ENCODE results near the gene PQBP1.
"Not testable (repeated sequence)": the region's sequence is repeated elsewhere in the genome, so short reads cannot be mapped to it uniquely, and the experiment has no call there.

PQBP1 gene, protein sequence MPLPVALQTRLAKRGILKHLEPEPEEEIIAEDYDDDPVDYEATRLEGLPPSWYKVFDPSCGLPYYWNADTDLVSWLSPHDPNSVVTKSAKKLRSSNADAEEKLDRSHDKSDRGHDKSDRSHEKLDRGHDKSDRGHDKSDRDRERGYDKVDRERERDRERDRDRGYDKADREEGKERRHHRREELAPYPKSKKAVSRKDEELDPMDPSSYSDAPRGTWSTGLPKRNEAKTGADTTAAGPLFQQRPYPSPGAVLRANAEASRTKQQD

DNA sequence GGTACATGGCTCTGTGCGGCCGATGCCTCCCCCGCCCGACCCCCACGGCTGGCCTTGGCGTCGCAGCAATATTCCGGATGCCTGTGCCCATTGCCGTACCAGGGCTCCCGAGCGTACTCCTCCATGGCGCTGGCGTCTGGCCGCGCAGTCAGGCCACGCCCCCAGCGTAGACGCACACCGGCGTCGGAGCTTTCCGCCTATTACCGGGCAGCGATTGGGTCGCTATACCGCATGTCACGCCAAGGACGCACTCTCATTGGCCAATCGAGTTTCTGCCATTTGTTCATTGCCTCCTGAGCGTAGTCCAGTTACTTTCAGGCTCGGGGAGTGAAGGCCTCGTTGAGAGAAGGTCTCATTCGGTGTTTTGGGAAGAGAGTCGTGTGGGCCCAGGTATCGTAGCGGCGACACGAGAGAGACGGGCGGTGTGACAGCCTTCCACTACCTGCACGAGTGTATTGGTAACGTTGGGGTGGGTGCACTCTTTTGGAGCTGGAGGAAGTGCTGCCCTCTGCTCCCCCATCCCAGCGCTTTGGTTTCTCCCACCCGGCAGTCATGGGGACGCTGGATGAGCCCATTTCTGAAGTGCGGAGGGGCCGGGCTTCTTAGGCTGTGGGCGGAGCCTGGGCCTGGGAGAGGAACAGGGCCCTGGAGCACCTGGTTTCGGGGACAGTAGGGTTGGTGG is at the start of gene PQBP1, which contains the start of gene TIMM17B:
Gene PQBP1 (plus strand): TSS at position 306 of the 682 bp plus-strand sequence. CDS start 580 bp downstream, outside the sequence.
Gene TIMM17B (minus strand): TSS at position 144 of the 682 bp plus-strand sequence. CDS start 19 bp downstream, at position 125.
- peak; percentile 89 for DNase-seq (ENCODE audit: low spot score)

DNA sequence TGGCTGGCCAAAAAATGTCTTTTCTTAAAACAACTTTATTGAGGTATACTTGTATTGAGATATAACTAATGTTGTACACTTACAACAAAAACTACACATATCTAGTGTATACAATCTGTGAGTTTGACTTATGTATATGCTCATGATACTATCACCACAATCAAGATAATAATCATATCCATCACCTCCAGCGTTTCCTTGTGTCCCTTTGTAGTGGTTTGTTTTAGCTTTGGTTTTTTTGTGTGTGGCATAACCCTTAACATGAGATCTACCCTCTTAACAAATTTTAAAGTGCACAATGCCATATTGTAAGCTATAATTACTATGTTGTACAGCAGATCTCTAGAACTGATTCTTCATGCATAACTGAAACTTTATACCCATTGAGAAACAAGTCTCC is 48.9 kb upstream of the PQBP1 start:
- DNase-seq (ENCODE audit: low spot score) = no peak

- DNase-seq (ENCODE audit: low spot score) = no peak
Observed at GRCh38 chrX:48852857-48853256, 44.9 kb upstream of the PQBP1 start.

- not testable (repeated sequence) for DNase-seq (ENCODE audit: low spot score)
Observed at GRCh38 chrX:48853494-48853893, 44.2 kb upstream of the PQBP1 start.

- not testable (repeated sequence) for DNase-seq (ENCODE audit: low spot score)
Observed at GRCh38 chrX:48854121-48854804, 43.5 kb upstream of the PQBP1 start.

- DNase-seq (ENCODE audit: low spot score) = no peak
Observed at GRCh38 chrX:48854898-48855297, 42.8 kb upstream of the PQBP1 start.

DNA sequence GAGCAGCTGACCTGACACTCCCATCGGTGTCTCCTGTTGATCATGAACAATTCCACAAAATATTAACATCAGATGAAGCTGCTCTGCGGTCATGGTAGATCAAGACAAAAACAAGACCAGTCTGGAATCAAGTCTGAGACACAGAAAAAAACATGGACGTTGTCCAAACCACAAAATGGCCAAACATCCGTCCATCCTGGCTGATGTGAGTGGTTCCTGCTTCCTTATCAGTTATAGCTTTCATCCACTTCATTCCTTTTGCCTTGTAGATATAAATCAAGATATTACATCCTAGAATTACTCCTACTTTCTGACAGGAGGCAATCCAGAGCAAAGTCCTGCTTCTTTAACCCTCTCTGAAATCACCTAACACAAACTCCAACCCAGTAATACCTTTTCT is 33.5 kb upstream of the PQBP1 start:
- DNase-seq (ENCODE audit: low spot score) = no peak

- not testable (repeated sequence) for DNase-seq (ENCODE audit: low spot score)
Observed at GRCh38 chrX:48872017-48872416, 25.7 kb upstream of the PQBP1 start.

GRCh38 chrX:48876944-48877343 is 20.8 kb upstream of the PQBP1 start:
- DNase-seq (ENCODE audit: low spot score) = not testable (repeated sequence)

DNA sequence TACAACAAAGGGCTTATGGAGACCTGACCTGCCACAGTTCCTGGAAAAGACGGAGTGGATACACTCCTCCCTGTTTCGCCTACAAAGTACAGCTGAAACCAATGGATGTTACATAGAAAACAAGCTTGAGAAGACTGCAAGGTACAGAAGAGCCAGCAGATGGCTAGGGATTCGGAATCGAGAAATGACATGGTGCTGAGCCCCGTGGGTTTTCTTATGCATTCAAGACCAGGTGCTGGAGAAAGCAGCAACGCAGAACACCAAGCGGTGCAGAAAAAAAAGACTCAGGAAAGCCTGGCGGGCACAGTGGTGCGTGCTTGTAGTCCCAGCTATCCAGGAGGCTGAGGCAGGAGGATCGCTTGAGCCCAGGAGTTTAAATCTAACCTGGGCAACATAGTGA is 14.0 kb upstream of the PQBP1 start:
- DNase-seq (ENCODE audit: low spot score) = no peak

- not testable (repeated sequence) for DNase-seq (ENCODE audit: low spot score)
Observed at GRCh38 chrX:48886586-48886985, 11.1 kb upstream of the PQBP1 start.

DNA sequence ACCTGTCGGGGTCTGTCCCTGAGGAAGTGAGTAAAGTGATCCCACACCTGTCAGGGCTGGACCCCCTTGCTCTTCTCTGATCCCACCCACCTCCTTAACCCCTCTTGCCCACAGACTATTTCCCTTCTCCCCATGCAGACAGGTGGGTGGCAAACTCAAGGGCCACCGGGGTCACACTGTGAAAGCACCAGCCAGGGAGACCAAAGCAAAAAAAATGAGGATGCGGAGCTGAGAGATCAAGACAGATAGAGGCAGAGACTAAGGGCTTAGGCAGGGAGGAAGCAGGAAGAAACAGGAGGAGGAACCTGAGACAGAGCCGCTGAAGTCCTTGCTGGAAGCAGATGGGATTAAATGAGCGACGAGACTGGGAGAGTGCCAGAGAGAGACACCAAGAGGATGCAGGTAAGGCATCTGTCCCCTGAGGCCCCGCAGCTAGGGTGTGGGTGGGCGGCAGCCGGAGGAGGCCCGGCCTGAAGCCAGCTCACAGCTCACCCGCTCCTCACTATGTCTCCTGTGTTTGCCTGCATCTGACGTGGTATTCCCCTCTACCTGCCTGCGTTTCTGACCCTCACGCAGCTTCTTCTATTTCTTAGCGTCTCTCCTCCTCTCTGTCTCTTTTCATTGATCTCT is 7.3 kb upstream of the PQBP1 start:
- no peak for DNase-seq (ENCODE audit: low spot score)

DNA sequence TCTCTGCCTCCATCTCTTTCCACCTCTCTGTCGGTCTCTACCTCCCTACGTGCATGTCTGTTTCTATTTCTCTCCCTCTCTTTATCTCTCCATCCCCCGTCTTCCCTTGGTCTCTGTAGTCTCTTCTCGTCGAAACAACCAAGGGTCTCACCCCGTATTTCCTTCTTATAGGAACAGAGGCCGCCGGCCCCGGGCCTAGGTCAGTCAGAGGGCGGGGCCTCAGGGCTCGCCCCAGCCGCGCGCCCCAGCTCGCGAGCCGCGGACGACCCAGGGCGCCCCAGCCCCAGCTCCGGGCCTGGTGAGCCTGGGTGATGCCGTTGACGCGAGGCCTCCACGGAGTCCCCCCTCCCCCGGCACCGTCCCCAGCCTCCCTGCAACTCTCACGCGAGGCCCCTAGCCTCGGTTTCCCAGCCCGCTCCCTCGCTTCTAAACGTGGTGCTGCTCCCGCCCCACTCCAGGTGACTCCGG is 6.8 kb upstream of the PQBP1 start:
- DNase-seq (ENCODE audit: low spot score) = no peak

DNA sequence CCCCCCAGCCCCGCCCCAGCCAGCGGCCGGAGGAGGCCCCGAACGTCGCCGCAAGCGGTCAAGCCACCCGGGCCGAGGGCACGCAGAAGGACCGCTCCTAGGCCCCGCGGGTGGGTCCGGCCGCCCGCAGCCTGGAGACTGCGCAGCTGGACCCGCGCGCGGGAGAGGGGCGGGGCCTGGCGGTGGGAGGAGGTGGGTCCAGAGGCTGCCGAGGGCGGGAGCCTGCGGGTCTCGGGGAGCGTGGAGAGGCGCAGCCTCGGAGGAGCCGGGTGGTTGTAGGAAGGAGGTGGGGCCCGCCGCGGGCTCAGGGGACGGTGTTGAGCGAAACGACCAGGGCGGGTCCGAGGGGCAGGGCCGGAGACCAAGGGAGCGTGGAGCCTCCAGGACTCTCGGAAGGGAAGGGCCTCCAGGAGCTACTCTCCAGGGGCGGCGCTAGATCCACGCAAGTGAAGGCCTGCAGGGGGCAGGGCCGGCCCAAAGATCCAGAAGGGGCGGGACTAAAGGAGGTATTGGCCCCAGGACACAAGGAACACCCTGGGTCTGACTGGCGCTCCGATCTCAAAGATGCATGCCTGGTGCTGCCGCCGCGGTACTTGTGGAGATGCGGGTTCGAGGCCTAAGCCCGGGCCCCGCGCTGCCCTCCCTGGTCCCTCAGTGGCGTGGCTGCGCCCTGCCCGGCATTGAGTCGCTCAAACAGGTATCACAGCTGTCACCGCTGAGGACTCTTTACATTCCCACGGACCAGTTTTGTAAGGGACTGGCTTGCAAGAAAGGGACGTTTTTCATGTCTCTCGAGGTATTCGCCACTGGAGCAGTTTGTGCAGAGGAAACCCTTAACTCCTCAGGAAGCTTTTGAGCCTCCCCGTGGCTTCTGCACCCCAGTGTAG is 6.1 kb upstream of the PQBP1 start:
- peak; percentile 75 for DNase-seq (ENCODE audit: low spot score)

- DNase-seq (ENCODE audit: low spot score) = no peak
Observed at GRCh38 chrX:48892896-48893295, 4.8 kb upstream of the PQBP1 start.

GRCh38 chrX:48893556-48894348 is 4.0 kb upstream of the PQBP1 start:
- DNase-seq (ENCODE audit: low spot score) = no peak

DNA sequence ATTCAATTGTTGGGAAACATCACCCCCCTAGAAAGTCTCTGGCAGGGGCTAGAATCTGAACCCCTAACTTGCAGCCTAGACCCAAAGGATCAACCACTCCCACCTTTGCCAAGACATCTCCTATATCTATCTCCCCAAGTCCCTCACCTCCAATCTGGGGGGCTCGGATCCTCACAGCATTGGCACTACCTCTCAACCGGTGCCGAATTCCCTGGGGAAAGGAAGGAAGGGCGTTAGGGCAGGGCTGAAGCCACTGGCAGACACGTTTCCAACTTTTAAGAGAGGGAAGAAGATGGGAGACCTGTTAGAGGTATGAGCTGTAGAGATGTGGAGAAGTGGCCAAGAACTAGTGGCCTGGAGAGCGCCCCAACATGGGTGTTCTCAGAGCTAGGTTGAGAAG is 2.8 kb upstream of the PQBP1 start:
- no peak for DNase-seq (ENCODE audit: low spot score)

- DNase-seq (ENCODE audit: low spot score) = no peak
Observed at GRCh38 chrX:48896611-48897011, 1.1 kb upstream of the PQBP1 start.

- DNase-seq (ENCODE audit: low spot score) = peak; percentile 43
Observed at GRCh38 chrX:48897157-48897624, 539 bp upstream of the PQBP1 start.

GRCh38 chrX:48899078-48899410 is 1.3 kb downstream of the PQBP1 start:
- no peak for DNase-seq (ENCODE audit: low spot score)

All from CD4-positive, alpha-beta T cell treated with Interleukin-6 at 100 ng/mL for 8 hours (primary cell).